Stimulated activated CD4-positive, alpha-beta T cell treated with anti-CD3 and anti-CD28 coated beads, Interleukin-15, amount 100 ng/mL, for 1 hour (primary cell): ENCODE results near the gene EHMT1.
"Not testable (repeated sequence)": the region's sequence is repeated elsewhere in the genome, so short reads cannot be mapped to it uniquely, and the experiment has no call there.

Experiments used
- DNase-seq, 2 donors: peaks; one replicate each; pipeline ENCODE4 v3.0.0-alpha.2; 2020; ENCODE audit warnings: low read depth in 1 of 2, low spot score in 1 of 2

EHMT1 gene

DNA sequence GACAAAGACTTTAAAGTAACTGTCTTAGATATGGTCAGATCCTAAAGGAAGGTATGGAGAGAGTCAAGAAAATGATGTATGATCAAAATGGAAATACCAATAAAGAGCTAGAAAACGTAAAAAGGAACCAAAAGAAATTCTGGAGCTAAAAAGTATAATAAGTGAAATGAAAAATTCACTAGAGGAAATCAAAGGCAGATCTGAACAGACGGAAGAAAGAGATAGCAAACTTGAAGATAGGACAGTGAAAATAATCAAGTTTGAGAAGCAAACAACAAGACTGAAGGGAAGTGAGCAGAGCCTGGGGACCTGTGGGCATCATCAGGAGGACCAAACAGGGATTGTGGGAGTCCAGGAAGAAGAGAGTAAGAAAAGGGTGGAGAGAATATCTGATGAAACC lies 115.4 kb downstream of the EHMT1 start:
- DNase-seq: no peak

DNA sequence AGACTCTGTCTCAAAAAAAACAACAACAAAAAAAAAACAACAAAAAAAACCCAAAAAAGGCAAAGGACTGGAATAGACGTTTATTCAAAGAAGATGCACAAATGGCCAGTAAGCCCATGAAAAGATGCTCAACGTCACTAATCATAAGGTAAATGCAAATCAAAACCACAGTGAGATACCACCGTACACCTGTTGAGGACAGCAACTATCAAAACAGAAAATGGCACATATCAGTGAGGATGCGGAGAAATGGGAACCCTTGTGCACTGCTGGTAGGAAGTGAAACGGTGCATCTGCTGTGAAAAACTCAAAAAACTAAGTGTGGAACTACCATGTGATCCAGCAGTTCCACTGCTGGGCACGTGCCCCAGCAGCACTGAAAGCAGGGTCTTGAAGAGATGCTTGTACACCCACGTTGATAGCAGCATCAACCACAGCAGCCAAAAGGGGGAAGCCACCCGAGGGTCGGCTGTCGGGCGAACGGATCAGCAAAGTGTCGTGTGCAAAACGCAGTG lies 119.4 kb downstream of the EHMT1 start:
- DNase-seq: not testable (repeated sequence)

DNA sequence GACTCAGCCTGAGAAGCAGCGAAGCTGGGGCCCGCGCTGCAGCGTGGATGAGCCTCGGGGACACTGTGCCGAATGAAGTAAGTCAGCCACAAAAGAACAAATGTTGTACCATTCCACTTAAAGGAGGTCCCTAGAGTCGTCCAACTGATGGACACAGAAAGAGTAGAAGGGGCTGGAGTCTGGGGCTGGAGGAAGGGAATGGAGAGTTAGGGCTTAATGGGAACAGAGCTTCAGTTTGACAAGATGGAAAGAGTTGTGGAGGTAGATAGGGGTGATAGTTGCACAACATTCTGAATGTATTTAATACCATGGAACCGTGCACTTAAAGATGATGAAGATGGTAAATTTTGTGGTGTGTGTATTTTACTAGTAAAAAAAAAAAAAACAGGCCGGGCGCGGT lies 119.9 kb downstream of the EHMT1 start:
- DNase-seq: no peak

DNA sequence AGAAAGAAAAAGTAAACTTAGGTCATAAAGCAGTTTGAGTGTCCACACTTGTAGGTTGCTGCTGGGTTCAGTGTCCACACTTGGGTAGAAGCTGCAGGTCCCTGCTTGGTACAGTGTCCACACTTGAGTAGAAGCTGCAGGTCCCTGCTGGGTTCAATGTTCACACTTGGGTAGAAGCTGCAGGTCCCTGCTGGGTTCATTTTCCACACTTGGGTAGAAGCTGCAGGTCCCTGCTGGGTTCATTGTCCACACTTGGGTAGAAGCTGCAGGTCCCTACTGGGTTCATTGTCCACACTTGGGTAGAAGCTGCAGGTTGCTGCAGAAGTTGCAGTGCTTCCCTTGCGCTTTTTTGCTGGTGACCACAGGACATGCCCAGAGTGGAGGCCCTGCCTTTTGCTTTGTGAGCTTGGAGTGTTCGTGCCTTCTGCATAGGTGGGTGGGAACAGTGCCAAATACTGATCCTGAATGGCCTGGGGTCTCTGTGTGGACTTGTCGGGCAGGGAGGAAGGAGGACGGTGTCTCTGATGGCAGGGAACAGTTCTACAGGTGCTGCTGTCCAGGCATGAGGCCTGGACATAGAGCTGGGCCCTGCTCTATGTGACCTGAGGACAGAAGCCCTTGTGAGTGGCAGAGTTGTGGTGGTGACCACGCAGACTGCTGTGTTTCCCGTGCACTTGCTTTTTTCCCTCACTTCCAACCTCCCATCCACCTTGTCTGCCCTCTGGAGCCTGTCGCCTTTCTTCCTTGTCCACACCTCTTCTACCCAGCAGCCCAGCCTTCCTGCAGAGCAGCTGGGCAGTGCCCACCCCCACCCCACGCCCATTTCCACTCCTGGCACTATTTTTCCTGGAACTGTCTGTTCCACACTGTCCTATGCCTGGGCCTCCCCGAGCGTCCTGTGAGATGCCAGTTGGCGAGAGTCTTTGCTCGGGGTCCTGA lies 120.8 kb downstream of the EHMT1 start:
- no peak for DNase-seq

DNA sequence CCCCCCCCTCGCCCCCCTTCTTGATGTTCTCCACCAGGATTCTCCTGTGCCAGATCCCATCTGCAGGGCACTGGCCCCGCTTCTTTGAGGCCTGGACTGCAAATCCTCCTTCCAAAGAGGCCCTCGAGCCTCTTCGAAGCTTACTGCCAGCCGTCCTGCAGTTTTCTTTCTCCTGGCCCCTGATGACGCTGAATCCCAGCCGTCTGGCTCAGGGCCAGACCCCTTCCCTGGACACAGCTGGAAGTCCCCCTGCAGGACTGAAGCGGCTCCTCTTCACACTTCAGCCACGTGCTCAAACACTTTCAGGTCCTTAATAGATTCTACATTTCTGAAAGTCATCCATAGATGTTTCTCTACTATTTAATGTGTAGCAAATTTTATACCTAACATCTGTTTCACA lies 121.5 kb downstream of the EHMT1 start:
- no peak for DNase-seq

DNA sequence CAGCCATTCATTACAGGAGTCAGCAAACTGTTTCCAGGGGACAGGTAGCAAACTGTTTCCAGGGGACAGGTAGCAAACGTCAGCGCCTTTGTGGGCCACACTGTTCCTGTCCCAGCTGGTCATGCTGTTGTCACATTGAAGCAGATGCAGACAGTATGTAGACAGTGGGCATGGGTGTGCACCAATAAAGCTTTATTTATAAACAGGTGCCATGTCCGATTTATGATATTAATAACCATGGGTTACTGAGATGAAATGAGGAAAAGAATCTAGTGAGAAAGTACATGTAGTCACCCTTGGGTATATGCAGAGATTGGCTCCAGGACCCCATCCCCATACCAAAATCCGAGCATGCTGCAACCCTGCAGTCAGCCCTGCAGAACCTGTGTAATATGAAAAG lies 122.5 kb downstream of the EHMT1 start:
- no peak for DNase-seq

DNA sequence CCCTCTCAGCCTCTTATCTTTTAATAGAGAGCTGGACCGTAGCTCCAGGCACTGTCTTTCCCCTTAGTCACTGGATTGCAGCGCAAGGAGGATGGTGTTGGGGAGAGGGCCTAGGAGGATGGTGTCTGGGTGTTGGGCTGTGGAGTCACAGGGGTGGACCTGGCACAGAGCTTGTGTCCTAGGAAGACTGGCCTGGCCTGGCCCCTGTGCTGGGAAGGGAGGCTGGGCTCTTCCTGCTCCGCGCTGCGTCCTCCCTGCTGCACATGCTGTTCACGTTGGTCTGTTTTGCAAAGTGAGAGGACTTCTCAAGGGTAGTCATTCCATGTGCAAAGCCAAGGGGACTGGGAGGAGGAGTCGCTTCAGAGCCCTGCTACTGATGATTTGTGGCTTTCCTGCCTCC lies 123.9 kb downstream of the EHMT1 start:
- DNase-seq: no peak

DNA sequence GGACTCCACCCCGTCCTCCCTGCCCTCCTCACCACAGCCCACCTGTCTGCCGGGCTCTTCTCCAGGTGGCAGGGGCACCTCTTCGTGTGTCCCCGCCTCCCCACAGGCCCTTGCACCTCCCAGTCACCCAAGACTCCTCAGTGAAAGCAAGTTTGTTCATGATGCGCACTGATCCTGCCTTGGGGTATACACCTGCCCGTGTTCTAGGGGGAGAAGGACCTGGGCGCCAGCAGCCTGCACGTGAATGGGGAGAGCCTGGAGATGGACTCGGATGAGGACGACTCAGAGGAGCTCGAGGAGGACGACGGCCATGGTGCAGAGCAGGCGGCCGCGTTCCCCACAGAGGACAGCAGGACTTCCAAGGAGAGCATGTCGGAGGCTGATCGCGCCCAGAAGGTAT lies 124.9 kb downstream of the EHMT1 start:
- DNase-seq: no peak

DNA sequence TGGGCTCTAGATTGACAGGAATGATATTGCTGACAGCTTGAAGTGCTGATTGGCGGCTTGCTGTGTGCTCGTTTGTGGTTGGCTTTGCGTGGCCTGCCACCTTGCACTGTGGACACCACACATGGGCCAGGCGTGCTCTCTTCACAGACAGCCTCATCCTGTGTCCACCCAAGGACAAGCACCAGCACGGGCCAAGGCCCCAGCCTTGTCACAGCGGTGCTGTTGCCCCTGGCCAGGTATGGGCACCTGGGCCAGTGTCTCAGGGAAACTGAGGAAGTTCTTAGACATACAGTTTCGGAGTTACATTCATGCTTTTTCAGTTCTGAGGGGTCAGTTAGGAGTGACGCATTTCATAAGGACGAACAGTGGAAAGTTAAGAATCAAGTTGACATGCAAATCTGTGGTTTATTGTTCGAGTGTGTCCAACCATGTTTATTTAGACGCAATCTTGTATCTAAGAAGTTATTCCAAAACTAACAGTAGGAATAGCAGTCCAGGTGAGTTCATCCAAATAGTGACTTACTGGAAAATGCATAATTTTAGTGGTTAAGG lies 125.9 kb downstream of the EHMT1 start:
- DNase-seq: no peak

DNA sequence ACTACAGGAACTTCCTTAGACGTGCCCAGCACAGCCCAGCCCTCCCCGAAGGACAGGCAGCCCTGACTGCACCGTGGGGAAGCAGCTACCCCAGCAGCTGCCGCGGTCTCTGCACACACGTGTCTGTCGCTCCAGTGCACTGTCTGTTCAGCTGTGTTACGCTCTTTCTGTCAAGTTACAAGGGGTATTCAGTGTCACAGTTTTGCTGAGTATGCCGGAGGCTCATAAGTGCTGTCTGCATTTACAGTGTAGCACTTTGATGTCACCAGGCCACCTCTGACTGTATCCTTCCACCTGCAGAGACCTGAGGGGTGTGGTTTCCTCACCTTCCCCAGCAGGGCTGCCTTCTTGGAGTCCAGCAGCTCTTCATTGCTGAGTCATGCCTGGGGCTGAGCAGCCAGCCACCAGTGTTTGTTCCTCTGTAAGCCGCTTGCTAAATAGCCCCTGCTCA lies 126.8 kb downstream of the EHMT1 start:
- DNase-seq: no peak

DNA sequence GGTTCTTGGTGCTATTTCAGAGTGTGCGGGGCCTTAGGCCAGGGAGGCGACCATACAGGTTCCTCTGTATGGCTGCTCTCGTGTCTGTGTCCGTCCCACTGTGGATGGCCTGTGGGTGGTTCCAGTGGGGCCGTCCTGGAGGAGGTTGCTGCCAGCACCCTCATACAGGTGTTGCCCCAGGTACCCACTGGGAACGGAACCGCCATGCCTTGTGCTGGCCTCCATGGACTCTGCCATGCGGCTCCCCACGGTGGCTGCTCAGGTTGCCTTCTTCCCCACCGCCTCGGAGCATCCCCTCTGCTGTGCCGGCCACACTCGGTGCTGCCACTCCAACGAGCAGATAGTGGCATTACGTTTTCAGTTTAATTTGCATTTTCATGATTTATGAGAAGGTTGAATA lies 129.5 kb downstream of the EHMT1 start:
- no peak for DNase-seq

DNA sequence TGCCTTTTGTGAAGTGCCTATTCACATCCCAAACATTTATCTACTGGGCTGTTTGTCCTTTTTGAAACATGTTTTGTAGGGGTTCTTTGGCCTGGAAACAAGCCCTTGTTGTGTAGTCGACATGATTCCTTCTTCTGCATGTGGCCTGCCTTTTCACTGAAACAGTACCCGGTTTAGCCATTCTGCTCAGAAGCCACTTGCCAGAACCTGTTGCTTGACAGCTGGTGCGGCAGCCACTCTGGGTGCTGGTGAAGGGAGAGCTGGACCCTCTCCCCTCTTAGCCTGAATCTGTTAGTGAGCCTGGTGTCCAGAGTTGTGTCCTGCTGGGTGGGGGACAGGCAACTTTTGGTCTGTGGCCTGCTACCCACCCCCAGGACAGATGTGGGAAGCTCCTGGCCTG lies 129.9 kb downstream of the EHMT1 start:
- DNase-seq: no peak

DNA sequence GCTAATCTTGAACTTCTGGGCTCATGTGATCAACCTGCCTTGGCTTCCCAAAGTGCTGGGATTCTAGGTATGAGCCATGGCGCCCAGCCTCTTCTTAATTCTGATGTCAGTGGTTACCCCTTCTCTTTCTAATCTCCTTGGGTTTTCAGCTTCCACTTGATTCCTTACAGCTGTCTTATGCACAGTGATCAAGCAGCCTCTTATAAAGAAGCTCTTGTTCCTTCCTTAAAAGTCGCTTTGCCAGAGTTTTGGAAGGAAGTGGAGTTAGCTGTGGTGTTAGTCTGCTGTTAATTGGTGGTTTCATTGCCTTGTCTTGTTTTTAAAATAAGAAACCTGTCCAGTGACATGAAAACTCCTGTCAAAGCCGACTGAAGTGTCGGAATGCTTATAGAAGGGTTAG lies 130.7 kb downstream of the EHMT1 start:
- DNase-seq: no peak

DNA sequence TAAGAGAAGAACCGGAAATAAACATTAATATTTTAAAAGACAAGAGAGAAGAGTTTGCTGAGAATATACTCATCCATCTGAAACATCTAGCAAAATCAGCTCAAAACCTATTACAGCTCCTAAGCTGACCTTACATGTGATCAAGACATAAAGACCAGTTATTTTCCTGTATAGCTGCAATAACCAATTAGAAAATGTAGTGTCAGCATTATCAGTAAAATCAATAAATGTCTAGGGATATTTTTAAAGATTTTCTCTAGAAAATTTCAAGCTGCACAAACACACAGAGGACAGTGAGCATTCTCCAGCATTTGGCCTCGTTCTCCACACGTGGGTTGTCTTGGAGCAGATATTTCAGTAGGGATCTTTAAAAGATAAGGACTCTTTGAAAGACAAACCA lies 131.2 kb downstream of the EHMT1 start:
- no peak for DNase-seq

DNA sequence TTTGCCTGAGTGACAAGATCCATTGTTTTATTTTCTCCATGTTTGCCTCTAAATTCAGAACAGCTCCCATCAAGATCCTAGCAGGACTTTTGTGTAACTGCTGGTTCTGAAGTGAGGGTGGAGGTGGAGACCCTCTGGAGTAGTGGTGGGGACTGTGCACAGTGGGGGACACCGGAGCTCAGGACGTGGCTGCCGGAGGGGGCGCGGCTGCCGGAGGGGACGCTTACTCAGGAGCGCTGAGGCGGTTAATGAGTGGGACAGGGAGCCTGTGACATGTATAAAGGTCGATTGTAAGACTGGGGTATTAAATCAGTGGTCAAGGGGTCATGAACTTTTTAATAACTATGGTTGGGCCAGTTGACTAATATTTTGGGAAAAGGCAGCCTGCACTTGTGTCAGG lies 131.8 kb downstream of the EHMT1 start:
- no peak for DNase-seq

DNA sequence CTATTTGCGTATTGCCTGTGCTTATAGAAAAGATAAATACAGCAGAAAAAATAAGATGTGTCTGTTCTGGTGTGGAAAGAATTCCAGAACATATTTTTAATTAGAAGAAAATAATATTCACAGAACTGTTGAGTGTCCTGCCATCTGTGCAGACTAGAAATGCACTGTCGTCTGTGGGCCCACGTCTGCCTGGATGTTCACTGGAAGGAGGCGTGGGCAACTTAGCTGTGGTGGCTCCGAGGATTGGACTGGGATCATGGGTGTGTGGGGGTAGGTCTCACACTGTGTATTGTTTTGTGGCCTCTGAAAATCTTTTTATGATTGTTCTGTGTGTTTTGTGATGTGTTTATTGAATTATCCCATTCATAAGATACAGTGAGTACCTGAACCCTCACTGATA lies 132.8 kb downstream of the EHMT1 start:
- no peak for DNase-seq

DNA sequence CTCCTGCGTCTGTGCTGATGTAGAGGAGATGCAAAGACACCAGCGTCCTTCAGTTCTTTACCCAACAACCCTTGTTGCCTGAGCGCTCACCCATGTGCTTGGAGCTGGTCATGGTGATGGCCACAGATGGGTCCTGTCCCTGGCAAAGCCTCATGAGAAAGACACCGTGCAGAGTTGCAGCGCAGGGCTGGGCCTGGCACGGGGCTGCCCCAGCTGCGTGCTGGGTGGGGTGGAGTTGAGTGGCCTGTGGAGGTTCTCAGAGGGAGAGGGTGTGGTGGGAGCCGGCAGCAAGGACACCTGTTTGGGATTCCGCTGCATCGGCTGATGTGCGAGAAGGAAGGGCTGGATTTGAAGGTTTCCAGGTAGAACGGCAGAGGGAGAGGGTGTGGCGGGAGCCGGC lies 133.6 kb downstream of the EHMT1 start:
- DNase-seq: no peak

DNA sequence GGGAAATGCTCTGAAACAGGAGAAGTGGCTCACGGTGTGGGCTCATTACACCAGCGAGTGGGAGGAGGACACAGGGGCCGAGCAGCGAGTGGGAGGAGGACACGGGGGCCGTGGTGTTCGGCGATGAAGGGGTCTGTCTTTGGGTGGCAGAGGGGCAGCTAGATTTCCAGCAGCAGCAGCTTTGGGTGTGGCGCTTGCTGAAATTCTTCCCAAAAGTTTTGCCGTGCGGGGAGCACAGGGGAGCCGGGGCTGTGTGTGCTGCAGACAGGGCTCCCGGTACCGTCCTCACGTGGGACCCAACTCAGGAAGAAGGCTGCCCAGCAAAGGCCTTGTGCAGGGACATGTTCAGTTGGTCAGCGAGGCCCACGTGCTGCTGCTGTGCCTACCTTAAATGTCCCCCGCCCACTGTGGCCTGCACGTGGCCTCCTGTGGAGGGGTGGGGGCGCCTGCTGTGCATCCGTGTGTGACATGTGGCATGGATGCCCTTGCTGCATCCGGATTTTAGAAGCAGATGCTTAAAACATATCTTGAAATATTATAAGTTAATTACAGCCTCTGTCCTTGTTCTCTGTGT lies 134.5 kb downstream of the EHMT1 start:
- DNase-seq: no peak

DNA sequence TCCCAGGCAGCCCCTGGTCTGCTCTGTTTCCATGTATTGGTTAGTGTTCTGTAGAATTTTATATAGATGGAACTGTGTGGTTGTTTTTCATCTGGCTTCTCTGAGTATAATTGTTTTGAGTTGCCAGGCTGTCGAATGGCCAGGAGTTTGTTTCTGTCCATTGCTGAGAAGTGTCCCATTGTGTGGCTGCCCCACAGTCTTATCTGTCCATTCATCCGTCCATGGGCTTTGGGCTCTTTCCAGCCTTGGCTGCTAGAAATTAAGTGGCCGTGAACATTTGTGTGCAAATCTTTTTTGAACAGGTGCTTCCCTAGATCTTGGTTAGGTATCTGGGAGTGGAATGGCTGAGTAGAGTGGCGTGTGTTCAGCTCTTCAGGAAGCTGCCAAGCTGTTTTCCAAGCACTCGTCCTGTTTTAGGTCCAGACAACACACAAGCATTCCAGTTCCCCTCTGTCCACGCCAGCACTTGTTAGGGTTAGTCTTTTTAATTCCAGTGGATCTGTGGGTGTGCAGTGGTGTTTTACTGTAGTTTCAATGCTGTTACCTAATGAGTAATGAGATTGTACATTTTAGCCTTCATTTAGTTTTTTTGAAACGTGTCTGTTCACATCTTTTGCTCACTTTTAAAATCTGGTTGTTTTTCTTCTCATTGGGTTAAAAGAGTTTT lies 136.6 kb downstream of the EHMT1 start:
- DNase-seq: no peak

DNA sequence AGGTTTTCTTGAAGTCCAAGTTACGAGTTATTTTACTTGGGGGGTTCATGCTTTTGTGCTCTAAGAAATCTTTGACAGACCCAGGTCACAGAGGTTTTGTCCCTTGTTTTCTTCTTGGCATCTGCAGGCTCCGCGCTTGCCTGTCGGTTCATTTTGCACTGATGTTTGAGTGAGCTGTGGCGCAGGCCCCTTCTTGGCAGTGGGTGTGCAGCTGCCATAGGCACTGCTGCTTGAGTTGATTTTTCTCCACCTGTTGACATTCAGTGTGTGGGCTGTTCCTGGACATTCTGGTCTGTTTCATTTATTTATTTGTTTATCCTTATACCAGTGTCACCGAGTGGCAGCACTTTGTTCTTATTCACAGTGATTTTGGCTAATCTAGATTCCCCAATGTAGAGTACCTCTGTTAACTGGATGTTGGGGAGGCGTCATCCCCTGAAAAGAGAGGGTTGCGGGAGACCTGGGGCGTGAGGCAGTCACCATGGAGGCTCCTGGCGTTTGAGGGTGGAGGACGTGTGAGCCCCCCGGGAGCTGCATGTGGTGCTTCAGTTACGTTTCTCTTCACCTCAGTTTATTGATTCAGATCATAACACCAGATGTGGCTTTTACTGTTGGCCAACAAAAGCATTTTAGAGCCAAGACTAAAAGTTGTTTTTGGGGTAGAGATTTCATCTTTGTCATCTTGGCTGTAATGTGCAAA lies 137.4 kb downstream of the EHMT1 start:
- no peak for DNase-seq

DNA sequence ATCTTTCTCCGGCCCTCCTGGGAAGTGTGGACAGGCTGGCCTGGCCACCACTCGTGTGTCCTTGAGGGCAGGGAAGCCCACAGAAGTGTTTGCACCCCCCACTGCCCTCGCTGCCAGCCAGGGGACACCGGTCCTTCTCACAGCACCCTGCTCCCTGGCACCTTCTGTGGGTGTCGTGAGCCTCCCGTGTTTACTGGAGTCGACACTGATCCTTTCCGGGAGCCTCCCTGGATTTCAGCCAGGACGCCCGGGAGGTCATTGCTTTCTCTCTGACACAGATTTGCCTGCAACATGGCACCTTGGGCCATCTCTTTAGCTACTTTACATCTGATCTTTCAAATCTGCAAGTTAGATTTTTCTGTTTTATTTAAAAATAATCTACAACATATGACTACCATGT lies 138.3 kb downstream of the EHMT1 start:
- no peak for DNase-seq
